ENCODE results near the gene NELFE.

NELFE gene

DNA sequence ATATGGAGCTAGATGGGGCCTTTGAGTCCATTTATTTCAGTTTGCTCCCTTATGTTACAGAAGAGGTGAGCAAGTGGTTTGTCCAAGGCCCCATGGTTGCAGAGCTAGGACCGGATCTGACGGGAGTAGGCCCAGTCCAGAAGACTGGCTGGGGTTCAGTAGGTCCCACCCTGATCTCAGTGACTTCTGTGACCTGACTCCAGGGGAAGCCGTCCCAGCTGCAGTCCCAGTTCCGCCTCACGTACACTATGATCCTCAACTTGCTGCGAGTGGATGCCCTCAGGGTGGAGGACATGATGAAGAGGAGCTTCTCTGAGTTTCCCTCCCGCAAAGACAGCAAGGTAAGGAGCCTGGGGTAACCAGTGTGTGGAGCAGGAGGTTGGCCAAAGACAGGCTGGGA is 7.7 kb upstream of the NELFE start:
- no peak overlapping the region for H3K4me3 ChIP-seq (ENCODE audit: low read depth, low read length)
- no peak for TF ChIP-seq CTCF (IDR thresholded peaks at IDR 0.05; ENCODE audit: low read depth, low read length)

GRCh38 chr6:31965700-31966099 is 6.9 kb upstream of the NELFE start:
- H3K4me3 ChIP-seq (ENCODE audit: low read depth, low read length), result no peak overlapping the region
- TF ChIP-seq CTCF (IDR thresholded peaks at IDR 0.05; ENCODE audit: low read depth, low read length), result no peak

DNA sequence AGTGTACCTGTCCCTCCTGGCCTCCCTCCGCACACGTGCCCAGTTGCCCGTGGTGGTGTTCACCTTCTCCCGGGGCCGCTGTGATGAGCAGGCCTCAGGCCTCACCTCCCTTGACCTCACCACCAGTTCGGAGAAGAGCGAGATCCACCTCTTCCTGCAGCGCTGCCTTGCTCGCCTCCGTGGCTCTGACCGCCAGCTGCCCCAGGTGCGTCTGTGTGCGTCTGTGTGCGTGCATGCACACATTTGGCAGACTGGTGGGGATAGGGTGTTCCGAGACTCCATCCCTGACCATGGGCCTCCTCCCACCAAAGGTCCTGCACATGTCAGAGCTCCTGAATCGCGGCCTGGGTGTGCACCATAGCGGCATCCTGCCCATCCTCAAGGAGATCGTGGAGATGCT is 5.2 kb upstream of the NELFE start:
- no peak for TF ChIP-seq CTCF (IDR thresholded peaks at IDR 0.05; ENCODE audit: low read depth, low read length)
- no peak overlapping the region for H3K4me3 ChIP-seq (ENCODE audit: low read depth, low read length)

GRCh38 chr6:31961616-31962015 is 2.8 kb upstream of the NELFE start:
- H3K4me3 ChIP-seq (ENCODE audit: low read depth, low read length), result no peak overlapping the region
- no peak for TF ChIP-seq CTCF (IDR thresholded peaks at IDR 0.05; ENCODE audit: low read depth, low read length)

GRCh38 chr6:31958412-31958740 is 395 bp downstream of the NELFE start:
- peak overlapping the region; percentile 100 for H3K4me3 ChIP-seq (ENCODE audit: low read depth, low read length)
- no peak for TF ChIP-seq CTCF (IDR thresholded peaks at IDR 0.05; ENCODE audit: low read depth, low read length)

DNA sequence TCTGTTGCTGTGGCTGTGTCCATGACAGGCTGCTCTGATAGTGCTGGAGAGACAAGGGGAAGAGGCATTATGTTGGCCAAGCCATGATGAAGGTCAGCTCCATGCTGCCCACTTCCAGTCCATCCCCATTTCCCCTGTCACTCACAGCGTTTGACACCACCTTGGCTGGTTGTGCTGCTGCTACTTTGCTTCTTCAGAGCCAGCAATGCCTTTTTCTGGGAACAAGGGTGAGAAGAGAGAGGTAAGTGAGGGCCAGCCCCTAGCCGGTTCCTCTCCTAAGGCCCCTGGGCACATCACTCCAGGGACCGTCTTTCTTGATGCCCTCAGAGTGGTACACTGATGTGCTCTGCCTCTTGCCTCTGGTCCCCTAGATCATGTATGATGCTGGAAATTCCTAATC is 2.0 kb downstream of the NELFE start:
- no peak for TF ChIP-seq CTCF (IDR thresholded peaks at IDR 0.05; ENCODE audit: low read depth, low read length)
- H3K4me3 ChIP-seq (ENCODE audit: low read depth, low read length), result no peak overlapping the region

GRCh38 chr6:31954511-31954910 is 4.3 kb downstream of the NELFE start:
- H3K4me3 ChIP-seq (ENCODE audit: low read depth, low read length), result no peak overlapping the region
- no peak for TF ChIP-seq CTCF (IDR thresholded peaks at IDR 0.05; ENCODE audit: low read depth, low read length)

Measured in WI38 (cell line).